Liver (tissue), 3 donors: ENCODE measurements around the gene ASIC1.

Experiments used
- FOXA1 ChIP-seq: IDR thresholded peaks from 2 replicates; pipeline ENCODE4 v1.6.1; 2016; ENCODE audit warnings: antibody characterized with exemption
- GABPA ChIP-seq, 2 donors: IDR thresholded peaks in 1 of 2; conservative IDR thresholded peaks in 1 of 2; 2 replicates each; pipeline ENCODE4 v1.6.1; 2016; ENCODE audit warnings: antibody characterized with exemption in 2 of 2, mild to moderate bottlenecking in 1 of 2, moderate library complexity in 1 of 2
- JUND ChIP-seq, 2 donors: IDR thresholded peaks; 2 replicates each; pipeline ENCODE4 v1.6.1; 2016; ENCODE audit warnings: antibody characterized with exemption in 2 of 2
- RAD21 ChIP-seq, 2 donors: IDR thresholded peaks; 2 replicates each; pipeline ENCODE4 v1.6.1; 2016; ENCODE audit warnings: antibody characterized with exemption in 2 of 2, mild to moderate bottlenecking in 2 of 2
- SP1 ChIP-seq: IDR thresholded peaks from 2 replicates; pipeline ENCODE4 v1.6.1; 2018; ENCODE audit warnings: antibody characterized with exemption, mild to moderate bottlenecking
- TAF1 ChIP-seq: conservative IDR thresholded peaks from 2 replicates; pipeline ENCODE4 v1.6.1; 2016; ENCODE audit warnings: antibody characterized with exemption, mild to moderate bottlenecking
- YY1 ChIP-seq: IDR thresholded peaks from 2 replicates; pipeline ENCODE4 v1.6.1; 2016; ENCODE audit warnings: antibody characterized with exemption, mild to moderate bottlenecking
- TF ChIP-seq, protein P1 (sequence below): fragments of 150-350 bp; IDR thresholded peaks from 2 replicates; pipeline ENCODE4 v1.5.1; 2017; ENCODE audit warnings: improper control_type of control experiment, low read depth, low read length; ENCODE audit not compliant: missing input control
- TF ChIP-seq, protein P2 (sequence below): IDR thresholded peaks from 2 replicates; pipeline ENCODE4 v1.6.1; 2016; ENCODE audit warnings: antibody characterized with exemption, mild to moderate bottlenecking
- TF ChIP-seq, protein P3 (sequence below): IDR thresholded peaks from 2 replicates; pipeline ENCODE4 v1.6.1; 2016; ENCODE audit warnings: antibody characterized with exemption
- donor health status: healthy.
- donor health status: healthy.

DNA sequence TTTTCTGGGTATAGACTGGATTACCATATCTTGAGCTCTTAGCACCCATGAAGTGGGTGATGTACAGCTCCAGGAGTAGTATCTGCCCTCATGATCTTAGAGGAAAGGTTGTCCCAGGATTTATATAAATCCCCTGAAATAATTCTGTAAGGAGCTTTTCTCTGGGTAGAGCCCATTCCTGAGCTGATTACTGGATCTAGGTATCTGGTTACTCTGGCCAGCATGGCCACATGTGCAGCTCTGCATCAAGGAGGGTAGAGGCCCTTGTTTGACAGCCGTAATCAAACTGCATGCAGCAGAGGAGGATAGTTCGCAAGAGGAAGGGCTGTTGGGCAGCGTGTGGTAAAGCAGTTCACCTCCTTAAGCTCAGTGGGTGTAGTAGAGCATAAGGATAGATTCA is 63.1 kb downstream of the ASIC1 start:
- TF ChIP-seq, protein P1, sequence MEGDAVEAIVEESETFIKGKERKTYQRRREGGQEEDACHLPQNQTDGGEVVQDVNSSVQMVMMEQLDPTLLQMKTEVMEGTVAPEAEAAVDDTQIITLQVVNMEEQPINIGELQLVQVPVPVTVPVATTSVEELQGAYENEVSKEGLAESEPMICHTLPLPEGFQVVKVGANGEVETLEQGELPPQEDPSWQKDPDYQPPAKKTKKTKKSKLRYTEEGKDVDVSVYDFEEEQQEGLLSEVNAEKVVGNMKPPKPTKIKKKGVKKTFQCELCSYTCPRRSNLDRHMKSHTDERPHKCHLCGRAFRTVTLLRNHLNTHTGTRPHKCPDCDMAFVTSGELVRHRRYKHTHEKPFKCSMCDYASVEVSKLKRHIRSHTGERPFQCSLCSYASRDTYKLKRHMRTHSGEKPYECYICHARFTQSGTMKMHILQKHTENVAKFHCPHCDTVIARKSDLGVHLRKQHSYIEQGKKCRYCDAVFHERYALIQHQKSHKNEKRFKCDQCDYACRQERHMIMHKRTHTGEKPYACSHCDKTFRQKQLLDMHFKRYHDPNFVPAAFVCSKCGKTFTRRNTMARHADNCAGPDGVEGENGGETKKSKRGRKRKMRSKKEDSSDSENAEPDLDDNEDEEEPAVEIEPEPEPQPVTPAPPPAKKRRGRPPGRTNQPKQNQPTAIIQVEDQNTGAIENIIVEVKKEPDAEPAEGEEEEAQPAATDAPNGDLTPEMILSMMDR = no peak
- TF ChIP-seq SP1 = no peak
- no peak for TF ChIP-seq TAF1
- TF ChIP-seq, protein P2, sequence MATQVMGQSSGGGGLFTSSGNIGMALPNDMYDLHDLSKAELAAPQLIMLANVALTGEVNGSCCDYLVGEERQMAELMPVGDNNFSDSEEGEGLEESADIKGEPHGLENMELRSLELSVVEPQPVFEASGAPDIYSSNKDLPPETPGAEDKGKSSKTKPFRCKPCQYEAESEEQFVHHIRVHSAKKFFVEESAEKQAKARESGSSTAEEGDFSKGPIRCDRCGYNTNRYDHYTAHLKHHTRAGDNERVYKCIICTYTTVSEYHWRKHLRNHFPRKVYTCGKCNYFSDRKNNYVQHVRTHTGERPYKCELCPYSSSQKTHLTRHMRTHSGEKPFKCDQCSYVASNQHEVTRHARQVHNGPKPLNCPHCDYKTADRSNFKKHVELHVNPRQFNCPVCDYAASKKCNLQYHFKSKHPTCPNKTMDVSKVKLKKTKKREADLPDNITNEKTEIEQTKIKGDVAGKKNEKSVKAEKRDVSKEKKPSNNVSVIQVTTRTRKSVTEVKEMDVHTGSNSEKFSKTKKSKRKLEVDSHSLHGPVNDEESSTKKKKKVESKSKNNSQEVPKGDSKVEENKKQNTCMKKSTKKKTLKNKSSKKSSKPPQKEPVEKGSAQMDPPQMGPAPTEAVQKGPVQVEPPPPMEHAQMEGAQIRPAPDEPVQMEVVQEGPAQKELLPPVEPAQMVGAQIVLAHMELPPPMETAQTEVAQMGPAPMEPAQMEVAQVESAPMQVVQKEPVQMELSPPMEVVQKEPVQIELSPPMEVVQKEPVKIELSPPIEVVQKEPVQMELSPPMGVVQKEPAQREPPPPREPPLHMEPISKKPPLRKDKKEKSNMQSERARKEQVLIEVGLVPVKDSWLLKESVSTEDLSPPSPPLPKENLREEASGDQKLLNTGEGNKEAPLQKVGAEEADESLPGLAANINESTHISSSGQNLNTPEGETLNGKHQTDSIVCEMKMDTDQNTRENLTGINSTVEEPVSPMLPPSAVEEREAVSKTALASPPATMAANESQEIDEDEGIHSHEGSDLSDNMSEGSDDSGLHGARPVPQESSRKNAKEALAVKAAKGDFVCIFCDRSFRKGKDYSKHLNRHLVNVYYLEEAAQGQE = no peak
- no peak for TF ChIP-seq RAD21 (IDR thresholded peaks at IDR 0.05)
- TF ChIP-seq JUND (IDR thresholded peaks at IDR 0.05) = no peak
- TF ChIP-seq, protein P3, sequence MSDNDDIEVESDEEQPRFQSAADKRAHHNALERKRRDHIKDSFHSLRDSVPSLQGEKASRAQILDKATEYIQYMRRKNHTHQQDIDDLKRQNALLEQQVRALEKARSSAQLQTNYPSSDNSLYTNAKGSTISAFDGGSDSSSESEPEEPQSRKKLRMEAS = no peak
- no peak for TF ChIP-seq YY1
- TF ChIP-seq GABPA (IDR thresholded peaks at IDR 0.05 in 1 of 2, conservative IDR thresholded peaks at IDR 0.05 in 1 of 2) = no peak
- TF ChIP-seq FOXA1 = no peak
